Measurements from ENCODE around the gene TSPAN10. TPM values are rescaled to one million over a fixed set of nuclear protein-coding genes. Genes with fewer than 3 reads are reported as not detected.

The TSPAN10 gene
- total and polyA plus RNA-seq, 9 of the 15 experiments (the other 6 are each of a cell fraction or from before 2014, with no cell fraction given), result 0.05 to 0.31 (median 0.13) TPM; not detected in 1

- peak; percentile 8; the same call in 1 of the 2 replicates for TF ChIP-seq IRF9 (tag; IDR thresholded peaks at IDR 0.05)
- TF ChIP-seq PRPF4 (IDR thresholded peaks at IDR 0.05; ENCODE audit: insufficient read depth, low read depth, low read length, poor library complexity, severe bottlenecking), result no peak
- peak; percentile 95 for TF ChIP-seq L3MBTL2 (IDR thresholded peaks at IDR 0.05)
- TF ChIP-seq HMG20B (CRISPR knock-in tag; IDR thresholded peaks at IDR 0.05), result no peak
- 0 out of 2 replicates have a peak, but pooled peaks have one; percentile 39 for TF ChIP-seq HDAC2 (IDR thresholded peaks at IDR 0.05)
- no peak for TF ChIP-seq ZNF197 (CRISPR knock-in tag; IDR thresholded peaks at IDR 0.05; ENCODE audit: low read depth)
- peak in 1 of 2 experiments; percentile 51; a peak in 1 of 4 replicates for TF ChIP-seq ARNT (IDR thresholded peaks at IDR 0.05)
- TF ChIP-seq ZNF696 (CRISPR knock-in tag; conservative IDR thresholded peaks at IDR 0.05), result no peak
- TF ChIP-seq, protein P1, sequence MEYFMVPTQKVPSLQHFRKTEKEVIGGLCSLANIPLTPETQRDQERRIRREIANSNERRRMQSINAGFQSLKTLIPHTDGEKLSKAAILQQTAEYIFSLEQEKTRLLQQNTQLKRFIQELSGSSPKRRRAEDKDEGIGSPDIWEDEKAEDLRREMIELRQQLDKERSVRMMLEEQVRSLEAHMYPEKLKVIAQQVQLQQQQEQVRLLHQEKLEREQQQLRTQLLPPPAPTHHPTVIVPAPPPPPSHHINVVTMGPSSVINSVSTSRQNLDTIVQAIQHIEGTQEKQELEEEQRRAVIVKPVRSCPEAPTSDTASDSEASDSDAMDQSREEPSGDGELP (CRISPR knock-in tag; IDR thresholded peaks at IDR 0.05; ENCODE audit: borderline replicate concordance), result peak; percentile 41; the same call in 1 of the 2 replicates
- TF ChIP-seq RHOXF2B (CRISPR knock-in tag; conservative IDR thresholded peaks at IDR 0.05), result no peak
- TF ChIP-seq, protein P2, sequence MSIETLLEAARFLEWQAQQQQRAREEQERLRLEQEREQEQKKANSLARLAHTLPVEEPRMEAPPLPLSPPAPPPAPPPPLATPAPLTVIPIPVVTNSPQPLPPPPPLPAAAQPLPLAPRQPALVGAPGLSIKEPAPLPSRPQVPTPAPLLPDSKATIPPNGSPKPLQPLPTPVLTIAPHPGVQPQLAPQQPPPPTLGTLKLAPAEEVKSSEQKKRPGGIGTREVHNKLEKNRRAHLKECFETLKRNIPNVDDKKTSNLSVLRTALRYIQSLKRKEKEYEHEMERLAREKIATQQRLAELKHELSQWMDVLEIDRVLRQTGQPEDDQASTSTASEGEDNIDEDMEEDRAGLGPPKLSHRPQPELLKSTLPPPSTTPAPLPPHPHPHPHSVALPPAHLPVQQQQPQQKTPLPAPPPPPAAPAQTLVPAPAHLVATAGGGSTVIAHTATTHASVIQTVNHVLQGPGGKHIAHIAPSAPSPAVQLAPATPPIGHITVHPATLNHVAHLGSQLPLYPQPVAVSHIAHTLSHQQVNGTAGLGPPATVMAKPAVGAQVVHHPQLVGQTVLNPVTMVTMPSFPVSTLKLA (conservative IDR thresholded peaks at IDR 0.05), result peak; percentile 81 to 88
- TF ChIP-seq TEAD4 (IDR thresholded peaks at IDR 0.05; ENCODE audit: low read length), result no peak
- TF ChIP-seq TEAD4 (CRISPR knock-in tag; IDR thresholded peaks at IDR 0.05; ENCODE audit: borderline replicate concordance), result no peak
- no peak for TF ChIP-seq KDM1A (IDR thresholded peaks at IDR 0.05)
- TF ChIP-seq HMGXB4 (CRISPR knock-in tag; IDR thresholded peaks at IDR 0.05), result peak; percentile 67; the same call in 1 of the 2 replicates
- TF ChIP-seq KLF13 (tag; IDR thresholded peaks at IDR 0.05; ENCODE audit: borderline replicate concordance, low read depth), result no peak
- no peak for TF ChIP-seq PHB2 (IDR thresholded peaks at IDR 0.05; ENCODE audit: low read depth)
- TF ChIP-seq ELF1 (tag; IDR thresholded peaks at IDR 0.05), result no peak
- TF ChIP-seq, protein P3, sequence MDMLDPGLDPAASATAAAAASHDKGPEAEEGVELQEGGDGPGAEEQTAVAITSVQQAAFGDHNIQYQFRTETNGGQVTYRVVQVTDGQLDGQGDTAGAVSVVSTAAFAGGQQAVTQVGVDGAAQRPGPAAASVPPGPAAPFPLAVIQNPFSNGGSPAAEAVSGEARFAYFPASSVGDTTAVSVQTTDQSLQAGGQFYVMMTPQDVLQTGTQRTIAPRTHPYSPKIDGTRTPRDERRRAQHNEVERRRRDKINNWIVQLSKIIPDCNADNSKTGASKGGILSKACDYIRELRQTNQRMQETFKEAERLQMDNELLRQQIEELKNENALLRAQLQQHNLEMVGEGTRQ (CRISPR knock-in tag; IDR thresholded peaks at IDR 0.05), result peak; percentile 43; the same call in 1 of the 2 replicates
- TF ChIP-seq THRA (IDR thresholded peaks at IDR 0.05), result no peak
- TF ChIP-seq ETV6 (IDR thresholded peaks at IDR 0.05; ENCODE audit: borderline replicate concordance in 1 of 2, low read depth in 2 of 2, low read length in 1 of 2), result no peak
- peak; percentile 56; the same call in 1 of the 2 replicates for TF ChIP-seq ETV6 (CRISPR knock-in tag; IDR thresholded peaks at IDR 0.05; ENCODE audit: borderline replicate concordance)
These were observed 47.5 kb downstream of the TSPAN10 start (continued) for GRCh38 chr17:81684442-81684911.
